ENCODE results near the gene HGS.

Gene HGS

GRCh38 chr17:81683584-81684441, at the start of gene HGS, which contains the start of gene ARL16:
HGS (plus strand) TSS chr17:81684011; CDS start chr17:81684067, 56 bp downstream.
ARL16 (minus strand) TSS chr17:81683797; CDS start chr17:81683753, 44 bp downstream.
- DNase-seq: peak; percentile 98

- no peak for DNase-seq
These were observed 48.4 kb upstream of the HGS start for GRCh38 chr17:81635431-81635830.

GRCh38 chr17:81635973-81636504, 47.8 kb upstream of the HGS start:
- DNase-seq: no peak

GRCh38 chr17:81636505-81637288, 47.1 kb upstream of the HGS start, which contains the start of the genes NPLOC4 and TSPAN10:
NPLOC4 (minus strand) TSS chr17:81637112; CDS start chr17:81636930, 182 bp downstream.
TSPAN10 (plus strand) TSS chr17:81637196; CDS start chr17:81642413, 5,217 bp downstream.
- DNase-seq: peak; percentile 92

GRCh38 chr17:81638683-81639082, 45.1 kb upstream of the HGS start:
- no peak for DNase-seq

GRCh38 chr17:81640011-81640410, 43.8 kb upstream of the HGS start:
- DNase-seq: no peak

- DNase-seq: no peak
These were observed 41.9 kb upstream of the HGS start for GRCh38 chr17:81641825-81642489.

- DNase-seq: no peak
These were observed 39.3 kb upstream of the HGS start for GRCh38 chr17:81644496-81644895.

- no peak for DNase-seq
These were observed 38.5 kb upstream of the HGS start for GRCh38 chr17:81644976-81645952.

- DNase-seq: no peak
These were observed 36.8 kb upstream of the HGS start for GRCh38 chr17:81646869-81647600.

- no peak for DNase-seq
These were observed 36.2 kb upstream of the HGS start for GRCh38 chr17:81647640-81648012.

- no peak for DNase-seq
These were observed 35.7 kb upstream of the HGS start for GRCh38 chr17:81648013-81648706.

- DNase-seq: no peak
These were observed 35.1 kb upstream of the HGS start for GRCh38 chr17:81648707-81649085.

GRCh38 chr17:81650951-81651350, 32.9 kb upstream of the HGS start:
- no peak for DNase-seq

- DNase-seq: no peak
These were observed 32.1 kb upstream of the HGS start for GRCh38 chr17:81651692-81652091.

- DNase-seq: peak; percentile 52
These were observed 30.7 kb upstream of the HGS start for GRCh38 chr17:81652906-81653771.

- no peak for DNase-seq
These were observed 28.3 kb upstream of the HGS start for GRCh38 chr17:81655378-81656117.

GRCh38 chr17:81656118-81656743, 27.6 kb upstream of the HGS start, which contains the start of gene PDE6G:
PDE6G (minus strand) TSS chr17:81656542; CDS start chr17:81653305, 3,237 bp downstream.
- DNase-seq: no peak

All from stimulated activated CD8-positive, alpha-beta memory T cell treated with anti-CD3 and anti-CD28 coated beads, Interleukin-4, amount 100 ng/mL, for 48 hours (primary cell).